ENCODE results near the gene C16orf92.
"Not testable (repeated sequence)": the region's sequence is repeated elsewhere in the genome, so short reads cannot be mapped to it uniquely, and the experiment has no call there.

The C16orf92 gene

DNA sequence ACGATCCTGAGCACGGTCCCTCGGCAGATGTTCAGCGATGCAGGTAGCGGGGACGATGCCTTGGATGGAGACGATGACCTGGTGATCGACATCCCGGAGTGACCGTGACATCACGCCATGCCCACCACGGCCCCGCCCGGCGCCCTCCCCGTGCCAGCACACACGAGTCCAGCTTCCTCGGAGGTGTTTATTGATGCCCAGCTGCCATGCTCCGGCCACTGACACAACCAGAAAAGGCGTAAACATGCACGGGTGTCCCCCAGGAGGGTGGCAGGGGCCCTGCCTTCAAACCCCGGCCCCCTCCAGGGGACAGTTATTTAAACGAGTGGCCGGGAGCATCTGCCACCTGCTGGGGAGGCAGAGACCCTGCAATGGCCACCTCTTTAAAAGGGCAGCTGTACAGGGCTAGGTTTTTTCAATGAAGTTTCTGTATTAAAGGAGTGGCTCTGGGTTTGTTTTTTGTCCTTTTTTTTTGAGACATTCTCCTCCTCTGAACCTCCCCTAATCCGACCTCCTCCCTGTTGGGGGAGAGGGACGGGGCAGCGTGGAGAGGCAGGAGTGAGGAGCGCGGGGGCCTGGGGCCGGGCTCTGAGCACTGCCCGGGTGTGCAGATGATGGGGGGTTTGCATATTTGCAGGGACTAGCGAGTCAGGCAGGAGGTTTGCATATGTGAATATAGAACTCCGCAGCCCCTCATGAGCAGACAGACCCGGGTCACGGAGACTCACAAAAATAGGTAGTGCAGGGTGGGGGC, 17.5 kb upstream of the C16orf92 start:
- DNase-seq = peak; percentile 55

DNA sequence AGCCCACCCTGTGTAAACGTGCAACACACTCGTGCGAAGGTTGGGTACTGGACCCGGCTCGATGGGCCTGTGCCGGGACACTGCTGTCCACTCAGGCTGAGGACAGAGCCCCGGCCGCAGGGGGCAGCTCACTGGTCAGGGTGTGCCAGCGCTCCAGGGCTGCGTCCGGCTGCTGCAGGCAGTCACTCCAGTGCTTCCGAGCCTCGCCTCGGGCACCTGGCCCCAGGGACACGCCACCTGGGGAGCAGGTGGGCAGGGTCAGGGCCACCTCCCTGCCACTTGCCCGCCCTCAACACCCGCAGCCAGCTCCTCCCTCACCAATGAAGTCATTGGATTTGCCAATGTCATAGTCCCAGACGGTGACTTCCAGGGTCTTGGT, 16.9 kb upstream of the C16orf92 start:
- DNase-seq = no peak

GRCh38 chr16:30006659-30007377, 16.2 kb upstream of the C16orf92 start:
- no peak for DNase-seq

DNA sequence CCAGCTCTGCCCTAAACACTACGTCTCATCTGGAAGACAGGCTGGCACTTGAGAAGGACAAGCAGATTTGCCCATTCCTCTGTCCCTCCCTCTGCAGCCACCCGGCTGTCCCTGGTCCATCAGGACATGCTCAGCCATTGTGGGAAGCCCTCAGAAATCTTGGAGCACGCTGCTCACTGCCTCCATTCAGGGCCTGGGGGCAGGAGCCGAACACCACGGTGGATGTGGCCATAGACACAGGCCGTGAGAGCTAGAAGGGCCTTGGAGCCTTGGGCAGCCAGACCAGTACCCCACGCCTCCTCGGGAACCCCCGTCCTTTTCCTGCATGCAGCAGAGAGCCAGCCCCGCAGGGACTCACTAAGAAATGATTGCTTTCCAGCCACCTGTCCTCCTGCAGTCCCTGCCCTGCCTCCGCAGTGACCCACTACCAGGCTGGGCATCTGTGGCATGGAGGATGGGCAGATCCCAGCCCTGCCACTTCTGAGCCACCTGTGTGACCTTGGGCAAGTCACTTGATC, 15.6 kb upstream of the C16orf92 start:
- no peak for DNase-seq

- DNase-seq = no peak
Measured at GRCh38 chr16:30009085-30009862, 13.7 kb upstream of the C16orf92 start.

- DNase-seq = peak; percentile 44
Measured at GRCh38 chr16:30009990-30010843, 12.8 kb upstream of the C16orf92 start.

DNA sequence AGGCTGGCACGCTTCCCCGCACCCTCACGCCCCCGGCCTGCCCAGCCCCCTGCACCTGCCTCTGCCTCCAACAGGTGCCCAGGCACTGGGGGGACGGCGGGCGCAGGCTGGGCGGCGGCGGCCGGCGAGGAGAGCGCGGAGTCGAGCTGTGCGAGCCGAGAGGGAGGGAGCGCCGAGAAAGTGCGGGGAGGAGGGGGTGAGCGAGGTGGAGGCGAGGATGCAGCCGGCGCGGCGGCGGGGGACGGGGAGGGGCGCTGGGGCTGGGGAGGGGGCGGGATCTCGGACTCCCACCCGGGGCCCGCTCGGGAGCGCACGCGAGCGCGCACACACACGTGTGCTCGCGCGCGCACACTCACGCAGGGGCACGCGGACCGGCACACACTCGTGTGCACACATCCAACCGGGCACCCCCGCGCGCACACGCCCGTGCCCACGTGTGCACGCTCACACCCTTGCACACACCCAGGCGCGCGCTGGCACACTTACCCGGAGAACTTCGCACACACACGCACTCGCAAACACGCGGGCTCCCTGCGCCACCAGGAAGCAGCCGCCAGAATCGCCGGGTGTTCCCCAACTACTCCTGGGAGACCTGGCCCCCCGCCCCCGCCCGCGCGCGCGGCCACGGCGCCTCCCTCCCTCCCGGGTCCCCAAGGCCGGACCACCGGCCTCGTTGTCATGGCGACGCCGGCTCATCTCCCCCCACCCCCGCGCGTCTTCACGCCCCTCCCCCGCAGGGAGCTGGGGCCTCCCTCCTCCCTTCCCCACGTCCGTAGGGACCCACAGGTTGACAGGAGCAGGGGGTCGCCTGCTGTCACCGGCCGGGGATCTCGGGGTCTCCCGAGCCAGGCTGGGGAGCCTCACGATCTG, 11.9 kb upstream of the C16orf92 start, which contains the start of gene DOC2A:
TSS of gene DOC2A (minus strand) at position 184 of the 870 bp plus-strand sequence. CDS start 805 bp downstream, outside the sequence.
- DNase-seq = peak; percentile 74

- DNase-seq = peak; percentile 46
Measured at GRCh38 chr16:30011714-30012504, 11.1 kb upstream of the C16orf92 start.

DNA sequence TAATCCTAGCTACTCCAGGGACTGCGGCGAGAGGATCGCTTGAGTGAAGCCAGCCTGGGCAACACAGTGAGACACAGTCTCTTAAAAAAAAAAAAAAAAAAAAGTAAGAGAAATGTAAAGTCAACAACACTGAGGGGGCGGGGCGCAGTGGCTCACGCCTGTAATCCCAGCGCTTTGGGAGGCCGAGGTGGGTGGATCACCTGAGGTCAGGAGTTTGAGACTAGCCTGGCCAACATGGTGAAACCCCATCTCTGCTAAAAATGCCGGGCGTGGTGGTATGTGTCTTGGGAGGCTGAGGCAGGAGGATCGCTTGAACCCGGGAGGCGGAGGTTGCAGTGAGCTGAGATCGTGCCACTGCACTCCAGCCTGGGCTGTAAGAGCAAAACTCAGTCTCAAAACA, 10.4 kb upstream of the C16orf92 start:
- DNase-seq = not testable (repeated sequence)

DNA sequence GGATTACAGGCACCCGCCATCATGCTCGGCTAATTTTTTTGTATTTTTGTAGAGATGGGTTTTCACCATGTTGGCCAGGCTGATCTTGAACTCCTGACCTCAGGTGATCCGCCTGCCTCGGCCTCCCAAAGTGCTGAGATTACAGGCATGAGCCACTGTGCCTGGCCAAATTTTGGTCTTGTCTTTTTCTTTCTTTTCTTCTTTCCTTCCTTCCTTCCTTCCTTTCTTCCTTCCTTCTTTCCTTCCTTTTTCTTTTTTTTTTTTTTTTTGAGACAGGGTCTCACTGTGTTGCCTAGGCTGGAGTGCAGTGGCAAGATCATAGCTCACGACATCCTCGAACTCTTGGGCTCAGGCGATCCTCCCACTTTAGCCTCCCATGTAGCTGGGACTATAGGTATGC, 7.5 kb upstream of the C16orf92 start:
- DNase-seq = not testable (repeated sequence)

GRCh38 chr16:30016555-30017276, 6.3 kb upstream of the C16orf92 start:
- DNase-seq = no peak

- no peak for DNase-seq
Measured at GRCh38 chr16:30017277-30017656, 5.7 kb upstream of the C16orf92 start.

DNA sequence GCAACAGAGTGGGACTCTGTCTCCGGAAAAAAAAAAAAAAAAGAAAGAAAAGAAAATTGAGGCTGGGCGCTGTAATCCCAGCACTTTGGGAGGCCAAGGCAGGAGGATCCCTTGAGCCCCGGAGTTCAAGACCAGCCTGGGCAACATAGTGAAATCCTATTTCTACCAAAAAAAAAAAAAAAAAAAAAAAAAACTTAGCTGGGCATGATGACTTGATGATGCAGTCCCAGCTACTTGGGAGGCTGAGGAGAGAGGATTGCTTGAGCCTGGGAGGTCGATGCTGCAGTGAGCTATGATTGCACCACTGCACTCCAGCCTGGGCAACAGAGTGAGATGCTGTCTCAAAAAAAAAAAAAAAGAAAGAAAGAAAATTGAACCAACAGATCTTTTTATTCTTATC, 5.1 kb upstream of the C16orf92 start:
- not testable (repeated sequence) for DNase-seq

DNA sequence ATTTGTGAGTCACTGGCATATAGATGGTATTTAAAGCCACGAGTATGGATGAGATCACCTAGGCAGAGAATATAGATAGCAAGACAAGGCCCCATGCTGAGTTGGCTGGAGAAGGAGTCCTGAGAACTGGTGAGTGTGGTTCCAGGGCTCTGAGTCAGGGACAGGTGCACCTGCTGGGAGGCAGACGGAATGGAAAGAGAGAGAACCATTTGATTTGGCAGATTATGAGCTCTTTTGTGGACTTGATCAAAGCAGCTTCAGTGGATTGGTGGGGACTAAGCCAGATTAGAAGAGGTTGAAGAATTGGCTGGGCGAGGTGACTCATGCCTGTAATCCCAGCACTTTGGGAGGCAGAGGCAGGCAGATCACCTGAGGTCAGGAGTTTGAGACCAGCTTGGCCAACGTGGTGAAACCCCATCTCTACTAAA, 4.3 kb upstream of the C16orf92 start:
- no peak for DNase-seq

DNA sequence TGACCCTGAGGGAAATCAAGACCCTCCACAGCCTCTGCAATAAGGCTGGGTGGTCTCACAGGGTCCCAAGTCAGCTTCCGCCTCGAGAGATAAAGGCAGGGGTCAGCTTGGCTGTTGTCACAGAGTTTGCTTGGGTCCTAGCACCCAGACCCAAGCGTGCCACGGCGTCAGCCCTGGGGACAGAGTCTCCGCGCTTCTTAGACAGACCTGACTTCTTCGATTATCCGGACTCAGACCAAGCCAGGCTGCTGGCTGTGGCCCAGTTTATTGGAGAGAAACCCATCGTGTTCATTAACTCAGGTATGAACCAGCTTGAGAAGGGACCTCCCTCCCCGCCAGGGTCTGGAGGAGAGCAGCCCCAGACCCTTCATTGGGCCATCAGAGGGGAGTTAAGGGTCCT, 588 bp downstream of the C16orf92 start:
- no peak for DNase-seq

GRCh38 chr16:30024451-30024850, 1.5 kb downstream of the C16orf92 start:
- DNase-seq = no peak

GRCh38 chr16:30025156-30025555, 2.2 kb downstream of the C16orf92 start:
- DNase-seq = no peak

DNA sequence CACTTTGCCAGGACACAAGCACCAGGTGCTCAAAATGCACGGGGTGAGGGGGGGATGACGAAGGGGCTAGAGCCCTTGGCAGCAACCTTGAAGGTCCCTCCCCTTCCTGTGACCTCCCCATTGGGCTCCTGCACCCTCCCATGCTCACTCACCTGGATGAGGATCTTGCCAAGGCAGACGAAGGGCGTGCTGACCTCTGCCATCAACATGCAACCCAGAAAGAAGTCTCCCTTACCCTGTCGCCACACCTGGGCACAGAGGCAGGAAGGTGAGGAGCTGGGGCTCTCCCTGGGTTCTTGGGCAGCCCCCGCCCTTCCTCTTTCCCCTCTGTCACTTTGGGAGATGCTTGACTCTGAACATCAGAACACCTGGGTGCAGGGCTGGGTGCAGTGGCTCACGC, 2.6 kb downstream of the C16orf92 start:
- no peak for DNase-seq

- no peak for DNase-seq
Measured at GRCh38 chr16:30026449-30026848, 3.5 kb downstream of the C16orf92 start.
